GM06990 (cell line): ENCODE data around the gene PRM1.
"Not testable (repeated sequence)": the region's sequence is repeated elsewhere in the genome, so short reads cannot be mapped to it uniquely, and the experiment has no call there.

Source experiments
- DNase-seq: peaks from one replicate; pipeline ENCODE4 v3.0.0-alpha.2; 2011; ENCODE audit not compliant: insufficient read length; ENCODE audit errors: extremely low read depth
- H3K27me3 ChIP-seq: replicated peaks from 2 replicates; pipeline ENCODE4 v1.6.0; 2011; ENCODE audit warnings: low read length; ENCODE audit not compliant: control insufficient read depth, insufficient read depth
- H3K36me3 ChIP-seq: 2 replicates; pipeline ENCODE4 v1.5.1; 2011; ENCODE audit warnings: low read length; ENCODE audit not compliant: control insufficient read depth, insufficient read depth
- H3K4me3 ChIP-seq: replicated peaks from 2 replicates; pipeline ENCODE4 v1.5.1; 2011; ENCODE audit warnings: low read depth, mild to moderate bottlenecking, control low read depth, low read length
- CTCF ChIP-seq: IDR thresholded peaks from 2 replicates; pipeline ENCODE4 v1.5.1; 2011; ENCODE audit warnings: low read length, control low read depth, mild to moderate bottlenecking, inconsistent platforms; ENCODE audit not compliant: insufficient read depth, poor library complexity, severe bottlenecking

The PRM1 gene

GRCh38 chr16:11296351-11296705 lies 15.2 kb upstream of the PRM1 start:
- TF ChIP-seq CTCF = no peak
- no peaks in the 10 kb centered on the region for H3K27me3 ChIP-seq
- no peaks in the 10 kb centered on the region for H3K36me3 ChIP-seq
- no peak overlapping the region for H3K4me3 ChIP-seq
- DNase-seq = no peak

- Histone ChIP-seq H3K27me3 (no peaks in the 10 kb centered on the region), H3K36me3 (no peaks in the 10 kb centered on the region), H3K4me3 (no peak overlapping the region)
- no peak for TF ChIP-seq CTCF
- DNase-seq = no peak
Observed at GRCh38 chr16:11295672-11296071, 14.5 kb upstream of the PRM1 start.

GRCh38 chr16:11292076-11292748 lies 11.1 kb upstream of the PRM1 start:
- Histone ChIP-seq H3K36me3 (no peaks in the 10 kb centered on the region), H3K27me3 (no peaks in the 10 kb centered on the region), H3K4me3 (no peak overlapping the region)
- TF ChIP-seq CTCF = no peak
- no peak for DNase-seq

- DNase-seq = no peak
- no peaks in the 10 kb centered on the region for H3K36me3 ChIP-seq
- no peaks in the 10 kb centered on the region for H3K27me3 ChIP-seq
- no peak overlapping the region for H3K4me3 ChIP-seq
- no peak for TF ChIP-seq CTCF
Observed at GRCh38 chr16:11291091-11291703, 10.1 kb upstream of the PRM1 start.

- no peak for TF ChIP-seq CTCF
- no peak for DNase-seq
- no peaks in the 10 kb centered on the region for H3K36me3 ChIP-seq
- H3K4me3 ChIP-seq = no peak overlapping the region
- no peaks in the 10 kb centered on the region for H3K27me3 ChIP-seq
Observed at GRCh38 chr16:11290102-11290893, 9.2 kb upstream of the PRM1 start.

GRCh38 chr16:11289696-11290095 lies 8.6 kb upstream of the PRM1 start:
- not testable (repeated sequence) for H3K4me3 ChIP-seq, H3K36me3 ChIP-seq, DNase-seq, H3K27me3 ChIP-seq
